ENCODE results near the gene NDUFS2. TPM values are rescaled to one million over a fixed set of nuclear protein-coding genes. Genes with fewer than 3 reads are reported as not detected.

NDUFS2 gene
- total RNA-seq: 10 to 100 TPM; 74.7 to 88.8 (median 84.7) TPM
- 68.4 TPM for total RNA-seq (2013)

DNA sequence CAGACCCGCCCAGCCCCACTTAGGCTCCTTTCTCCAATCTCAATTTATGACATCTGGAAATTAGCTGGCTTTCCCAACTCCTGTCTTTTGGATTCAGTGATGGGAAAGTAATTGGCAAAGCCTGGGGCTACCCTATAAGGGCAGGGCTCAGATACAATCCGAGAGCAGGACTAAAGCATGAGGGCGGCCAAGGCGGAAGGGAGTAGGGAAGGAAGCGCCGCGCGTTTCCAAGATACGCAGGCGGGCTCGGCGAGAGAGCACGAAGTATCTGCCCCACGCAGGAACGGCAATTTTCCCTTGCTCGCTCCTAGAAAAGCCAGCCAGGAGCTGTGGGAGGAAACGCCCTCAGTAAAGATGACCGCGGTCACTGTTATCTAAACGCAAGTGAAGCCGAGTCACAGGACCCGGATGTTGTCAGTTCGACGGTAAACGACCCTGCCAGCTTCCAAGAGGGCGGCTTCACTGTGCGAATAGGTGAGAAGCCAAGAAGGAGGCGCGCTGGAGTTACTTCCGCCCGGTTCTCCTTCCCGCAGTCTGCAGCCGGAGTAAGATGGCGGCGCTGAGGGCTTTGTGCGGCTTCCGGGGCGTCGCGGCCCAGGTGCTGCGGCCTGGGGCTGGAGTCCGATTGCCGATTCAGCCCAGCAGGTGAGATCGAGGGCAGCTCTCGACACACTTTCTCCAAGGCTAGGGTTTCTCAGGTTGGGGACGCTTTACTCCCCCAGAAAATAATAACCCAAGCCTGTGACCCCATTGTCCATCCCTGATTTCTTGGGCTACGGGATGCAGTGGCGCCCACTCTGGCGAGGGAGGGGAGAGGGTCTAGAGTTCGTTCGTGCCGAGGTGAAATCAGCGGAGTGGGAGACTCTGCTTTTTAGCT is at the start of gene NDUFS2:
TSS of gene NDUFS2 (plus strand) at position 532 of the 877 bp plus-strand sequence. CDS start at position 551, 19 bp downstream.
- H3K27ac ChIP-seq (ENCODE audit: low read length): peak within 1 kb of the TSS; percentile 90
- no peaks in the 10 kb centered on the region for H3K9me3 Mint-ChIP-seq
- peak; percentile 89 to 99 for DNase-seq
- peaks cover 37% of the 10 kb centered on the region for H3K4me1 ChIP-seq (ENCODE audit: control insufficient read depth, insufficient read depth, low read length)
- peak; percentile 97 to 99 (median 99) for ATAC-seq
- H3K4me1 Mint-ChIP-seq: peaks cover 29 to 57% of the 10 kb centered on the region in 2 donors
- intact Hi-C loops (cut with micrococcal nuclease): loop anchor here (1.0 to 5.0 kb wide), 2 partner anchors 23 to 35 kb away; partner anchors contain the start of gene PPOX
- H3K27ac Mint-ChIP-seq: peak within 1 kb of the TSS; percentile 95 to 96
- peaks cover 20% of the 10 kb centered on the region for H3K36me3 ChIP-seq (ENCODE audit: control insufficient read depth, insufficient read depth, low read length)
- H3K4me3 Mint-ChIP-seq: peak within 1 kb of the TSS; percentile 94
- 6% methylated on average over 53 of the region's 53 CpGs for WGBS (ENCODE audit: insufficient coverage)
- no peaks in the 10 kb centered on the region for H3K27me3 Mint-ChIP-seq (ENCODE audit: low read depth in 2 of 2)
- H3K36me3 Mint-ChIP-seq: peaks cover 9% of the 10 kb centered on the region
- H3K27me3 ChIP-seq (ENCODE audit: control insufficient read depth, insufficient read depth, low read length): no peaks in the 10 kb centered on the region
- TF ChIP-seq, protein P1, sequence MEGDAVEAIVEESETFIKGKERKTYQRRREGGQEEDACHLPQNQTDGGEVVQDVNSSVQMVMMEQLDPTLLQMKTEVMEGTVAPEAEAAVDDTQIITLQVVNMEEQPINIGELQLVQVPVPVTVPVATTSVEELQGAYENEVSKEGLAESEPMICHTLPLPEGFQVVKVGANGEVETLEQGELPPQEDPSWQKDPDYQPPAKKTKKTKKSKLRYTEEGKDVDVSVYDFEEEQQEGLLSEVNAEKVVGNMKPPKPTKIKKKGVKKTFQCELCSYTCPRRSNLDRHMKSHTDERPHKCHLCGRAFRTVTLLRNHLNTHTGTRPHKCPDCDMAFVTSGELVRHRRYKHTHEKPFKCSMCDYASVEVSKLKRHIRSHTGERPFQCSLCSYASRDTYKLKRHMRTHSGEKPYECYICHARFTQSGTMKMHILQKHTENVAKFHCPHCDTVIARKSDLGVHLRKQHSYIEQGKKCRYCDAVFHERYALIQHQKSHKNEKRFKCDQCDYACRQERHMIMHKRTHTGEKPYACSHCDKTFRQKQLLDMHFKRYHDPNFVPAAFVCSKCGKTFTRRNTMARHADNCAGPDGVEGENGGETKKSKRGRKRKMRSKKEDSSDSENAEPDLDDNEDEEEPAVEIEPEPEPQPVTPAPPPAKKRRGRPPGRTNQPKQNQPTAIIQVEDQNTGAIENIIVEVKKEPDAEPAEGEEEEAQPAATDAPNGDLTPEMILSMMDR (IDR thresholded peaks at IDR 0.05): no peak
- peak within 1 kb of the TSS; percentile 76 for H3K4me3 ChIP-seq (ENCODE audit: low read length)
- H3K9me3 ChIP-seq (ENCODE audit: control insufficient read depth, insufficient read depth, low read length): no peaks in the 10 kb centered on the region

DNA sequence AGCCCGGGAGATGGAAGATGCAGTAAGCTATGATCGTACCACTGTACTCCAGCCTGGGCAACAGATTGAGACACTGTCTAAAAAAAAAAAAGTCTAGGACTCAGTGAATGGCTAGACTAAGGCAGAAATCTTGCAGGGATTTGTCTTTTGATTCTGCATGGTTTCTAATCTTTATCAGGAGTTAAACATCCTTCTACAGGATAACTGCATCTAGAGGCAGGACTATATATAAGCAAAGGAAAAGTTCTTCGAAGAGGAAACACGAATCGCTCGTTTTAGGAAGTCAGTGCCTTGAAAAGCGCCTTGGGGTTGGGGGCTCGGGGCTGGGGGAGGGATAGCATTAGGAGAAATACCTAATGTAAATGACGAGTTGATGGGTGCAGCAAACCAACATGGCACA is 49.0 kb upstream of the NDUFS2 start:
- peak in 1 of 2 donors; percentile 30 for DNase-seq
- TF ChIP-seq, protein P1 (IDR thresholded peaks at IDR 0.05): no peak
- Mint-ChIP-seq H3K4me3 (peak overlapping the region; percentile 99), H3K36me3 (peaks cover 10% of the 10 kb centered on the region), H3K27ac (peak overlapping the region; percentile 99 to 100), H3K4me1 (peaks cover 18 to 28% of the 10 kb centered on the region in 2 donors), H3K27me3 (ENCODE audit: low read depth in 2 of 2) (no peaks in the 10 kb centered on the region), H3K9me3 (no peaks in the 10 kb centered on the region)
- no peaks in the 10 kb centered on the region for H3K9me3 ChIP-seq (ENCODE audit: control insufficient read depth, insufficient read depth, low read length)
- intact Hi-C loops (cut with micrococcal nuclease): loop anchor here (1.0 to 2.0 kb wide), 3 partner anchors 14 to 34 kb away; partner anchors contain the start of genes NIT1, PFDN2 and PPOX
- H3K4me1 ChIP-seq (ENCODE audit: control insufficient read depth, insufficient read depth, low read length): peaks cover 14% of the 10 kb centered on the region
- peak overlapping the region; percentile 71 for H3K4me3 ChIP-seq (ENCODE audit: low read length)
- peak overlapping the region; percentile 87 for H3K27ac ChIP-seq (ENCODE audit: low read length)
- peaks cover 12% of the 10 kb centered on the region for H3K36me3 ChIP-seq (ENCODE audit: control insufficient read depth, insufficient read depth, low read length)
- peak in 1 of 3 donors; percentile 3 for ATAC-seq
- WGBS (ENCODE audit: insufficient coverage): 21% methylated on average over 8 of the region's 9 CpGs
- H3K27me3 ChIP-seq (ENCODE audit: control insufficient read depth, insufficient read depth, low read length): no peaks in the 10 kb centered on the region

DNA sequence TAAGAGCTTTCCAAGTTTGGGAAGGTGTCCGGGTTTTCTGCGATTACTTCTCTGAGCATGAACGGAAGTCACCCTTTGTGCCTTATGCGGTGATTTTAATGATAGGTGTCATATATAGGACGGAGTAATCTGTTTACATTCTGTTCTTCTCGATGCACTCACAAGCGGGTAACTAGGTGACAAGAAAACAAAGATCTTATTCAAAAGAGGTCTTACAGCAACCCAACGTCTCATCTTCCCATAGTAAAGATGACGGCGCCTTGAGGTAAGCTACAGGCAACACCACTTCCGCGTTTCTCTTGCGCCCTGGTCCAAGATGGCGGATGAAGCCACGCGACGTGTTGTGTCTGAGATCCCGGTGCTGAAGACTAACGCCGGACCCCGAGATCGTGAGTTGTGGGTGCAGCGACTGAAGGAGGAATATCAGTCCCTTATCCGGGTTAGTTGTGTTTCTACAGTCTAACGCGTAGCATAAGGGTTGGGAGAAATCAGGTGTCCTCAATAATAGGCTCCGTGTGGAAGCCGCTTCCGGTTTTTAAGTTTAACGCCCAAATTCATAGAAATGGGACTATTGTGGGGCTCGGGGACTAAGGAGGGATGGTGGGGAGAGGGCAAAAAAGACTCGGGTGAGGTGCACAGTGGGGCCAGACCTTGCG is 48.4 kb upstream of the NDUFS2 start, which contains the start of gene UFC1:
TSS of gene UFC1 (plus strand) at position 297 of the 656 bp plus-strand sequence. CDS start at position 317, 20 bp downstream.
- Histone ChIP-seq H3K4me1 (ENCODE audit: control insufficient read depth, insufficient read depth, low read length) (peaks cover 16% of the 10 kb centered on the region), H3K9me3 (ENCODE audit: control insufficient read depth, insufficient read depth, low read length) (no peaks in the 10 kb centered on the region), H3K36me3 (ENCODE audit: control insufficient read depth, insufficient read depth, low read length) (peaks cover 16% of the 10 kb centered on the region), H3K4me3 (ENCODE audit: low read length) (peak within 1 kb of the TSS; percentile 71), H3K27me3 (ENCODE audit: control insufficient read depth, insufficient read depth, low read length) (no peaks in the 10 kb centered on the region), H3K27ac (ENCODE audit: low read length) (peak within 1 kb of the TSS; percentile 87)
- Mint-ChIP-seq H3K9me3 (no peaks in the 10 kb centered on the region), H3K4me3 (peak within 1 kb of the TSS; percentile 99), H3K27ac (peak within 1 kb of the TSS; percentile 99 to 100), H3K4me1 (peaks cover 22 to 34% of the 10 kb centered on the region in 2 donors), H3K27me3 (ENCODE audit: low read depth in 2 of 2) (no peaks in the 10 kb centered on the region), H3K36me3 (peaks cover 12% of the 10 kb centered on the region)
- TF ChIP-seq, protein P1 (IDR thresholded peaks at IDR 0.05): no peak
- 0% methylated on average over 33 of the region's 33 CpGs for WGBS (ENCODE audit: insufficient coverage)
- intact Hi-C loops (cut with micrococcal nuclease): loop anchor here (1.0 to 2.0 kb wide), 3 partner anchors 13 to 35 kb away; partner anchors contain the start of genes NIT1, PFDN2 and PPOX
- ATAC-seq (peak; percentile 91 to 96 (median 94)), DNase-seq (peak; percentile 76 to 95)
